B cell (primary cell): ENCODE data around the gene APBB3. TPM values are rescaled to one million over a fixed set of nuclear protein-coding genes. Genes with fewer than 3 reads are reported as not detected.

Experiments used
- ATAC-seq: fragments of 200-7000 bp; cut with Tn5 transposase; one replicate; pipeline ENCODE4 v1.10.0; 2021; ENCODE audit warnings: low read depth, mild to moderate bottlenecking, moderate number of reproducible peaks, moderate library complexity
- CTCF ChIA-PET: fragments of 350-600 bp; sonication (Branson Sonifier 250); formaldehyde crosslinking; loops from one replicate; lab custom pipeline; 2021; ENCODE audit warnings: antibody characterized with exemption, inconsistent platforms; lab: Charles Lee
- POLR2A ChIA-PET: fragments of 350-600 bp; sonication (Branson Sonifier 250); formaldehyde crosslinking; loops from one replicate; lab custom pipeline; 2021; ENCODE audit warnings: antibody characterized with exemption; lab: Charles Lee
- DNase-seq: peaks from one replicate; pipeline ENCODE4 v3.0.0; 2013
- H2AFZ ChIP-seq: 2 replicates; pipeline ENCODE4 v1.6.1; 2012; ENCODE audit warnings: mild to moderate bottlenecking, low read depth, low read length; ENCODE audit not compliant: insufficient read depth, poor library complexity, severe bottlenecking
- H3K27ac ChIP-seq, 2 donors: 1 replicate in 1 of 2; 2 replicates in 1 of 2; pipeline ENCODE4 v1.5.1; 2012 to 2013; ENCODE audit warnings: low read length in 2 of 2, mild to moderate bottlenecking in 2 of 2, moderate library complexity in 1 of 2
- H3K27me3 ChIP-seq, 4 experiments: fragments of 200-600 bp in 1 of 4; sonication (generic) in 1 of 4; replicated peaks in 1 of 4; 1 replicate in 2 of 4; 2 replicates in 2 of 4; pipeline versions ENCODE4 v1.6.1 to v1.7.0; 2013 to 2016; ENCODE audit warnings: low read length in 3 of 4, mild to moderate bottlenecking in 2 of 4, mixed read lengths in 1 of 4, moderate library complexity in 1 of 4; ENCODE audit not compliant: insufficient read depth in 4 of 4, control insufficient read depth in 3 of 4; ENCODE audit errors: control extremely low read depth in 1 of 4
- H3K36me3 ChIP-seq, 2 experiments: replicated peaks in 1 of 2; 1 replicate in 1 of 2; 2 replicates in 1 of 2; pipeline versions ENCODE4 v1.6.1 to v1.7.1; 2013; ENCODE audit warnings: low read length in 1 of 2; ENCODE audit not compliant: insufficient read depth in 2 of 2, control insufficient read depth in 1 of 2; ENCODE audit errors: control extremely low read depth in 1 of 2, extremely low read depth in 1 of 2
- H3K4me1 ChIP-seq, 2 donors: fragments of 200-600 bp in 1 of 2; sonication (generic) in 1 of 2; 1 replicate in 1 of 2; 2 replicates in 1 of 2; pipeline versions ENCODE4 v1.5.1 to v1.6.1; 2013 to 2017; ENCODE audit warnings: low read length in 2 of 2; ENCODE audit not compliant: control insufficient read depth in 2 of 2, insufficient read depth in 2 of 2
- H3K4me2 ChIP-seq: replicated peaks from 2 replicates; pipeline ENCODE3; 2012; ENCODE audit warnings: mild to moderate bottlenecking, low read depth, low read length; ENCODE audit not compliant: poor library complexity, severe bottlenecking
- H3K4me3 ChIP-seq, 5 experiments: fragments of 200-600 bp in 1 of 5; sonication (generic) in 1 of 5; 1 replicate in 3 of 5; 2 replicates in 2 of 5; pipeline versions ENCODE4 v1.5.1 to v1.7.0; 2011 to 2016; ENCODE audit warnings: low read length in 4 of 5, mild to moderate bottlenecking in 4 of 5, low read depth in 2 of 5, control low read depth in 1 of 5, moderate library complexity in 1 of 5; ENCODE audit not compliant: insufficient read depth in 1 of 5; ENCODE audit errors: control extremely low read depth in 1 of 5, extremely low read depth in 1 of 5
- H3K79me2 ChIP-seq: fragments of 200-600 bp; sonication (generic); one replicate; pipeline ENCODE4 v1.6.0; 2016; ENCODE audit warnings: low read length; ENCODE audit not compliant: control insufficient read depth, insufficient read depth
- H3K9ac ChIP-seq: fragments of 200-600 bp; sonication (generic); 2 replicates; pipeline ENCODE4 v1.6.1; 2017; ENCODE audit warnings: mild to moderate bottlenecking, low read length, moderate library complexity
- H3K9me3 ChIP-seq, 3 donors: one replicate each; pipeline versions ENCODE4 v1.6.1 to v1.7.1; 2013; ENCODE audit warnings: low read length in 2 of 3; ENCODE audit not compliant: control insufficient read depth in 2 of 3, insufficient read depth in 1 of 3; ENCODE audit errors: control extremely low read depth in 1 of 3
- H4K20me1 ChIP-seq: 2 replicates; pipeline ENCODE4 v1.6.0; 2012; ENCODE audit warnings: mild to moderate bottlenecking, low read length; ENCODE audit not compliant: insufficient read depth, control insufficient read depth, poor library complexity, severe bottlenecking
- H3K27ac Mint-ChIP-seq: one replicate; pipeline ENCODE4 v1.8.0; 2021; ENCODE audit warnings: mixed read lengths
- H3K27me3 Mint-ChIP-seq: one replicate; pipeline ENCODE4 v1.8.0; 2021; ENCODE audit warnings: mixed read lengths
- H3K4me1 Mint-ChIP-seq: one replicate; pipeline ENCODE4 v1.8.0; 2021; ENCODE audit warnings: mixed read lengths
- H3K4me3 Mint-ChIP-seq: one replicate; pipeline ENCODE4 v1.8.0; 2021; ENCODE audit warnings: mixed read lengths
- H3K9me3 Mint-ChIP-seq: one replicate; pipeline ENCODE4 v1.8.0; 2022; ENCODE audit warnings: mixed read lengths; ENCODE audit not compliant: insufficient read depth
- EZH2 ChIP-seq: IDR thresholded peaks from 2 replicates; pipeline ENCODE4 v1.6.1; 2012; ENCODE audit warnings: borderline replicate concordance, low read depth, mild to moderate bottlenecking, moderate library complexity, low read length; ENCODE audit not compliant: insufficient read depth, poor library complexity, severe bottlenecking
- WGBS: methylation state at CpG from one replicate; pipeline ENCODE4 v1.1.5; 2013; ENCODE audit warnings: missing lambda C conversion rate; ENCODE audit not compliant: insufficient coverage; 5-methylcytosine and 5-hydroxymethylcytosine counted together
- intact Hi-C: fragments of 100-400 bp; cut with micrococcal nuclease; formaldehyde crosslinking; loops from one replicate; pipeline ENCODE4 v1.10.0; 2022
- polyA plus RNA-seq: library from polyadenylated mRNA; depleted of rRNA; stranded (reverse); fragments of >200 nt; gene quantifications from 2 replicates; pipeline ENCODE4 v1.2.3, GENCODE V29; 2012
- total RNA-seq, 2 donors: library from RNA; stranded (reverse); fragments of 120-200 nt in 1 of 2; gene quantifications; 1 replicate in 1 of 2; 2 replicates in 1 of 2; pipeline versions ENCODE4 v1.2.3 to v1.2.4, GENCODE V29; 2013 to 2022
- TF ChIP-seq, protein P1 (sequence below): fragments of 200-600 bp; IDR thresholded peaks from one replicate; pipeline ENCODE4 v1.8.0; 2022; ENCODE audit warnings: antibody characterized with exemption, mild to moderate bottlenecking

Gene APBB3
- total and polyA plus RNA-seq, 2 donors (not counting 1 experiment from before 2014, with no cell fraction given) = 73.9 to 126 TPM

DNA sequence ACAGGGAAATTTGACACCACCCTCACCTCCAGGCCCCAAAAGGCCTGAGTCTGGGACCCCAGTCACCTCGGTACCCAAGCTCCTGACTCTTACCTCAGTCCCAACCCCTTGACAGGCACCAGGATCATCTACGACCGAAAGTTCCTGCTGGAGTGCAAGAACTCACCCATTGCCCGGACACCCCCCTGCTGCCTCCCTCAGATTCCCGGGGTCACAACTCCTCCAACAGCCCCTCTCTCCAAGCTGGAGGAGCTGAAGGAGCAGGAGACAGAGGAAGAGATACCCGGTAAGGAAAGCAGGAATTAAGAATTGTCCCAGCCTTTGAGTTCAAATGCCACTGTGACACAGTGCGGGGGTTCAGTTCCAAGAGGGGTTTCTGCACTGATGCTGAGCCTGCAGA is 15.6 kb downstream of the APBB3 start:
- Histone ChIP-seq H4K20me1 (no peaks in the 10 kb centered on the region), H3K4me2 (peak overlapping the region; percentile 93), H2AFZ (peak overlapping the region; percentile 82), H3K4me3 (no peak overlapping the region), H3K9ac (no peak overlapping the region), H3K4me1 (peaks cover 10 to 33% of the 10 kb centered on the region in 2 donors), H3K36me3 (peaks cover 0 to 29% of the 10 kb centered on the region in 2 experiments), H3K27me3 (no peaks in the 10 kb centered on the region), H3K27ac (peak overlapping the region in 1 of 2 donors; percentile 85), H3K79me2 (peaks cover 4% of the 10 kb centered on the region), H3K9me3 (no peaks in the 10 kb centered on the region)
- H3K27me3 Mint-ChIP-seq = no peaks in the 10 kb centered on the region
- H3K9me3 Mint-ChIP-seq = no peaks in the 10 kb centered on the region
- intact Hi-C loops = loop anchor here (5.0 kb wide), 1 partner anchor 154 kb away; the partner anchor contains the start of gene ZMAT2
- peak overlapping the region; percentile 94 for H3K4me3 Mint-ChIP-seq
- CTCF ChIA-PET = interaction anchor here (1.1 to 2.3 kb wide), 6 partner anchors 8 to 174 kb away, joined by 4 to 18 read pairs (median 9); partner anchors contain the start of genes APBB3, IK, NDUFA2 and SLC35A4
- no peak for DNase-seq
- TF ChIP-seq, protein P1, sequence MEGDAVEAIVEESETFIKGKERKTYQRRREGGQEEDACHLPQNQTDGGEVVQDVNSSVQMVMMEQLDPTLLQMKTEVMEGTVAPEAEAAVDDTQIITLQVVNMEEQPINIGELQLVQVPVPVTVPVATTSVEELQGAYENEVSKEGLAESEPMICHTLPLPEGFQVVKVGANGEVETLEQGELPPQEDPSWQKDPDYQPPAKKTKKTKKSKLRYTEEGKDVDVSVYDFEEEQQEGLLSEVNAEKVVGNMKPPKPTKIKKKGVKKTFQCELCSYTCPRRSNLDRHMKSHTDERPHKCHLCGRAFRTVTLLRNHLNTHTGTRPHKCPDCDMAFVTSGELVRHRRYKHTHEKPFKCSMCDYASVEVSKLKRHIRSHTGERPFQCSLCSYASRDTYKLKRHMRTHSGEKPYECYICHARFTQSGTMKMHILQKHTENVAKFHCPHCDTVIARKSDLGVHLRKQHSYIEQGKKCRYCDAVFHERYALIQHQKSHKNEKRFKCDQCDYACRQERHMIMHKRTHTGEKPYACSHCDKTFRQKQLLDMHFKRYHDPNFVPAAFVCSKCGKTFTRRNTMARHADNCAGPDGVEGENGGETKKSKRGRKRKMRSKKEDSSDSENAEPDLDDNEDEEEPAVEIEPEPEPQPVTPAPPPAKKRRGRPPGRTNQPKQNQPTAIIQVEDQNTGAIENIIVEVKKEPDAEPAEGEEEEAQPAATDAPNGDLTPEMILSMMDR = no peak
- TF ChIP-seq EZH2 = no peak
- WGBS = 94% methylated on average over 3 of the region's 7 CpGs
- H3K4me1 Mint-ChIP-seq = peaks cover 40% of the 10 kb centered on the region
- ATAC-seq = no peak
- POLR2A ChIA-PET = interaction anchor here (1.3 to 2.9 kb wide), 3 partner anchors 9 to 91 kb away, joined by 3 to 35 read pairs (median 15); partner anchors contain the start of genes APBB3, SLC35A4, SRA1 and TMCO6
- H3K27ac Mint-ChIP-seq = peak overlapping the region; percentile 94

DNA sequence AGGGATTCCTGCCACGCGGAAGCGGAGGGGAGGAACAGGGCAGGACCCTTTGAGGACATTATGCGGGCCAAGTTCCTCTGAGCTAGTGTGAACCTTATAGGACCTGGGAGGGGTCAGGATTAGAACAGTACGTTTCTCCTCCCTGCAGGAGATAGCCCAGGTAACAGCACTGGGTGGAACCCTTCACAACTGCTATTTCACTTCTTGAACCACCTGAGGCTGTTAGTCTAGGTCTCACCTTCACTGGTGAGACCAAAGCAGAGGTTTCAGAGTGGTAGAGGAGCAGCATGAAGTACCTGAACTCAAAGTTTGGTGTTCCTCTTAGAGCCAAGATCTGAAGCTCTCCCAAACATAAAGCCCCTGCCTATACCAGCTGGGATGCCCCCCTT is 16.1 kb downstream of the APBB3 start:
- intact Hi-C loops = loop anchor here (5.0 kb wide), 1 partner anchor 154 kb away; the partner anchor contains the start of gene ZMAT2
- TF ChIP-seq, protein P1 = no peak
- TF ChIP-seq EZH2 = no peak
- DNase-seq = no peak
- 23% methylated on average over 5 of the region's 5 CpGs for WGBS
- Mint-ChIP-seq H3K4me1 (peaks cover 35% of the 10 kb centered on the region), H3K27ac (peak overlapping the region; percentile 94), H3K4me3 (peak overlapping the region; percentile 94), H3K9me3 (no peaks in the 10 kb centered on the region), H3K27me3 (no peaks in the 10 kb centered on the region)
- Histone ChIP-seq H3K4me3 (peak overlapping the region; percentile 35 to 93 (median 79)), H2AFZ (peak overlapping the region; percentile 82), H4K20me1 (no peaks in the 10 kb centered on the region), H3K36me3 (peaks cover 0 to 30% of the 10 kb centered on the region in 2 experiments), H3K27ac (peak overlapping the region; percentile 81 to 85), H3K9me3 (no peaks in the 10 kb centered on the region), H3K79me2 (peaks cover 4% of the 10 kb centered on the region), H3K9ac (peak overlapping the region; percentile 85), H3K27me3 (no peaks in the 10 kb centered on the region), H3K4me1 (peaks cover 10 to 31% of the 10 kb centered on the region in 2 donors), H3K4me2 (peak overlapping the region; percentile 93)
- ATAC-seq = no peak
- POLR2A ChIA-PET = interaction anchor here (1.2 to 2.9 kb wide), 7 partner anchors 10 to 152 kb away, joined by 3 to 35 read pairs (median 4); partner anchors contain the start of genes ANKHD1, APBB3, SLC35A4 and SRA1
- CTCF ChIA-PET = interaction anchor here (1.1 to 2.3 kb wide), 7 partner anchors 9 to 174 kb away, joined by 3 to 18 read pairs (median 5); partner anchors contain the start of genes APBB3, IK, NDUFA2 and SLC35A4
